Nephron progenitor cell (in vitro differentiated cells): ENCODE data around the gene HNRNPL.
"Not testable (repeated sequence)": the region's sequence is repeated elsewhere in the genome, so short reads cannot be mapped to it uniquely, and the experiment has no call there.

Source experiments
- DNase-seq: peaks from one replicate; pipeline ENCODE4 v3.0.0; 2021
- H3K27ac Mint-ChIP-seq: 2 replicates; pipeline ENCODE4 v1.8.0; 2021; ENCODE audit warnings: mild to moderate bottlenecking, moderate library complexity, mixed read lengths
- H3K27me3 Mint-ChIP-seq: 2 replicates; pipeline ENCODE4 v1.8.0; 2021; ENCODE audit warnings: mild to moderate bottlenecking, low read depth, mixed read lengths; ENCODE audit not compliant: poor library complexity
- H3K36me3 Mint-ChIP-seq: 2 replicates; pipeline ENCODE4 v1.8.0; 2021; ENCODE audit warnings: low read depth, mixed read lengths
- H3K4me1 Mint-ChIP-seq: 2 replicates; pipeline ENCODE4 v1.8.0; 2021; ENCODE audit warnings: mixed read lengths
- H3K4me3 Mint-ChIP-seq: 2 replicates; pipeline ENCODE4 v1.8.0; 2021; ENCODE audit warnings: mild to moderate bottlenecking, moderate library complexity, mixed read lengths
- H3K9me3 Mint-ChIP-seq: 2 replicates; pipeline ENCODE4 v1.8.0; 2021; ENCODE audit warnings: mild to moderate bottlenecking, moderate library complexity, mixed read lengths
- TF ChIP-seq, protein P1 (sequence below): fragments of 200-600 bp; sonication (generic); IDR thresholded peaks from 2 replicates; pipeline ENCODE4 v1.5.0; 2021; ENCODE audit warnings: antibody characterized with exemption

HNRNPL gene

DNA sequence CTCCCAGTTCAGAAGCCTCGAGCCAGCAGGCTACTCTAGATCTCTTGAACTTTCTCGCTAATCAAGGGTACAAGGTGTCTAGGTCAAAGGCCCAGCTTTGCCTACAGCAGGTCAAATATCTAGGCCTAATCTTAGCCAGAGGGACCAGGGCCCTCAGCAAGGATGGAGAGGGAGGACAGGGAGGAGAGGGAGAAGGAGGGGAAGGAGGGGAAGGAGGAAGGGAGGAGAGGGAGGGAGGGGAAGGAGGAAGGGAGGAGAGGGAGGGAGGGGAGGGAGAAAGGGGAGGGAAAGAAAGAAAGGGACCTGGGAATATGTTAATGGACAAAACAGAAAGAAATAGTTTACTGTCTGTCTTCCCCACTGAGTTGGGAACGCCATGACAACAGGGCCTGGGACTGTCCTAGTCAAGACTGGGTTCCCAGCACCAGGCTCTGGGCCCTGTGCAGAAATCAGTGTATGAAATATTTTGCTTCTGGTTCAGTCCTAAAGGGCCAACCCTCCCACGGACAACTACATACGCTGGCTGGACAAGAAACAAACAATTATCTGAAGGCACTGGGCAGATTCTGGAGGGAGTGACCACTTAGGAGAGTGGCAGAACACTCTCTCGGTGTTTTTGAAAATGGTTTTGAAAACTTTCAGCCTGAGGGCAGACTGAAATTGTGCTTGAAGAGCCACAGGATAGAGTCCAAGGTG is 22.8 kb downstream of the HNRNPL start:
- Mint-ChIP-seq H3K9me3 (peaks cover 11% of the 10 kb centered on the region), H3K27me3 (no peaks in the 10 kb centered on the region), H3K4me3 (no peak overlapping the region), H3K36me3 (peaks cover 61% of the 10 kb centered on the region), H3K4me1 (peaks cover 64% of the 10 kb centered on the region), H3K27ac (no peak overlapping the region)
- TF ChIP-seq, protein P1, sequence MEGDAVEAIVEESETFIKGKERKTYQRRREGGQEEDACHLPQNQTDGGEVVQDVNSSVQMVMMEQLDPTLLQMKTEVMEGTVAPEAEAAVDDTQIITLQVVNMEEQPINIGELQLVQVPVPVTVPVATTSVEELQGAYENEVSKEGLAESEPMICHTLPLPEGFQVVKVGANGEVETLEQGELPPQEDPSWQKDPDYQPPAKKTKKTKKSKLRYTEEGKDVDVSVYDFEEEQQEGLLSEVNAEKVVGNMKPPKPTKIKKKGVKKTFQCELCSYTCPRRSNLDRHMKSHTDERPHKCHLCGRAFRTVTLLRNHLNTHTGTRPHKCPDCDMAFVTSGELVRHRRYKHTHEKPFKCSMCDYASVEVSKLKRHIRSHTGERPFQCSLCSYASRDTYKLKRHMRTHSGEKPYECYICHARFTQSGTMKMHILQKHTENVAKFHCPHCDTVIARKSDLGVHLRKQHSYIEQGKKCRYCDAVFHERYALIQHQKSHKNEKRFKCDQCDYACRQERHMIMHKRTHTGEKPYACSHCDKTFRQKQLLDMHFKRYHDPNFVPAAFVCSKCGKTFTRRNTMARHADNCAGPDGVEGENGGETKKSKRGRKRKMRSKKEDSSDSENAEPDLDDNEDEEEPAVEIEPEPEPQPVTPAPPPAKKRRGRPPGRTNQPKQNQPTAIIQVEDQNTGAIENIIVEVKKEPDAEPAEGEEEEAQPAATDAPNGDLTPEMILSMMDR: no peak
- no peak for DNase-seq

DNA sequence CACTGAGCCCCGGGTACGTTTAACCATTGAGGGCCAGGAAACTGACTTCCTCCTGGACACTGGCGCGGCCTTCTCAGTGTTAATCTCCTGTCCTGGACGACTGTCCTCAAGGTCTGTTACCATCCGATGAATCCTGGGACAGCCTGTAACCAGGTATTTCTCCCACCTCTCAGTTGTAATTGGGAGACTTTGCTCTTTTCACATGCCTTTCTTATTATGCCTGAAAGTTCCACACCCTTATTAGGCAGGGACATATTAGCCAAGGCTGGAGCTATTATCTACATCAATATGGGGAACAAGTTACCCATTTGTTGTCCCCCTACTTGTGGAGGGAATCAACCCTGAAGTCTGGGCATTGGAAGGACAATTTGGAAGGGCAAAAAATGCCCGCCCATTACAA is 23.9 kb downstream of the HNRNPL start:
- peaks cover 56% of the 10 kb centered on the region for H3K4me1 Mint-ChIP-seq
- not testable (repeated sequence) for H3K27ac Mint-ChIP-seq, H3K4me3 Mint-ChIP-seq, DNase-seq, H3K27me3 Mint-ChIP-seq
- H3K36me3 Mint-ChIP-seq: peaks cover 61% of the 10 kb centered on the region
- peaks cover 12% of the 10 kb centered on the region for H3K9me3 Mint-ChIP-seq

DNA sequence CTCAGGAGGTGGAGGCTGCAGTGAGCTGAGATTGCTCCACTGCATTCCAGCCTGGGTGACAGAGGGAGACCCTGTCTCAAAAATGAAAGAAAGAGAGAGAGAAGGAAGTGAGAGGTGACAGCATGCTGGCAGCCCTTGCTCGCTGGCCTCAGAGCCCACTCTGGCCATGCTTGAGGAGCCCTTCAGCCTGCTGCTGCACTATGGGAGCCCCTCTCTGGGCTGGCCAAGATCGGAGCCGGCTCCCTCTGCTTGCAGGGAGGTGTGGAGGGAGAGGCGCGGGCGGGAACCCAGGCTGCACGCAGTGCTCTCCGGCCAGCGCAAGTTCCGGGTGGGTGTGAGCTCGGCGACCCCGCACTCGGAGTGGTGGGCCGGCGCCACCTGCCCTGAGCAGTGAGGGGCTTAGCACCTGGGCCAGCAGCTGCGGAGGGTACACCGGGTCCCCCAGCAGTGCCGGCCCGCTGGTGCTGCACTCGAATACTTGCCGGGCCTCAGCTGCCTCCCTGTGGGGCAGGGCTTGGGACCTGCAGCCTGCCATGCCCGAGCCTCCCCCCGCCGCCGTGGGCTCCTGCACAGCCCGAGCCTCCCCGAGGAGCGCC is 28.5 kb downstream of the HNRNPL start:
- Mint-ChIP-seq H3K36me3 (peaks cover 58% of the 10 kb centered on the region), H3K9me3 (peaks cover 16% of the 10 kb centered on the region), H3K4me1 (peaks cover 55% of the 10 kb centered on the region)
- H3K27ac Mint-ChIP-seq, DNase-seq, H3K27me3 Mint-ChIP-seq, H3K4me3 Mint-ChIP-seq: not testable (repeated sequence)

DNA sequence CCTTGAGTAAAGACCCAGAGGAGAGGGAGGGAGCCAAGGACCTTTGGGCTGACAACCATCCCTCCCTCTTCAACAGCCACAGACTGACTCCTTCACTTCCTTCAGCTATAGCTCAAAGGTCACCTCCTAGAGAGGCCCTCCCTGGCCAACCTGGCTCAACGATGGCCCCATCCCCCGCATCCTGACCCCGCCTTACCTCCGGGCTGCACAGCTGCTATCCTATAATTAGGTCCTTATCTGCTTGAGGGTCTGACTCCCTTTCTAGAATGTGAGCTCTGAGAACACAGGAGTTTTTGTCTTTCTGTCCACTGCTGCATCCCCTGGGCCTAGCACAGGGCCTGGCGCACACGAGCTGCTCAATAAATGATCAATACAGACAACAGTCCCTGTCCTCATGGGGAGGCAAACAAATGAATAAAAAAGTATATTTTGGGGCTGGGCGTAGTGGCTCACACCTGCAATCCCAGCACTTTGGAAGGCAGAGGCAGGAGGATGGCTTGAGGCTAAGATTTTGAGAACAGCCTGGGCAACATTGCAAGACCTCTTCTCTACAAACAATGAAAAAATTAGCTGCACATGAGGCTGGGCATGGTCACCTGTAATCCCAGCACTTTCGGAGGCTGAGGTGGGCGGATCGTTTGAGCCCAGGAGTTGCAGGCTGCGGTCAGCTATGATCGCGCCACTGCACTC is 30.4 kb downstream of the HNRNPL start:
- Mint-ChIP-seq H3K4me3 (peak overlapping the region; percentile 43), H3K4me1 (peaks cover 39% of the 10 kb centered on the region), H3K27me3 (no peaks in the 10 kb centered on the region), H3K9me3 (peaks cover 16% of the 10 kb centered on the region), H3K27ac (peak overlapping the region; percentile 97), H3K36me3 (peaks cover 62% of the 10 kb centered on the region)
- DNase-seq: no peak
- TF ChIP-seq, protein P1: no peak

DNA sequence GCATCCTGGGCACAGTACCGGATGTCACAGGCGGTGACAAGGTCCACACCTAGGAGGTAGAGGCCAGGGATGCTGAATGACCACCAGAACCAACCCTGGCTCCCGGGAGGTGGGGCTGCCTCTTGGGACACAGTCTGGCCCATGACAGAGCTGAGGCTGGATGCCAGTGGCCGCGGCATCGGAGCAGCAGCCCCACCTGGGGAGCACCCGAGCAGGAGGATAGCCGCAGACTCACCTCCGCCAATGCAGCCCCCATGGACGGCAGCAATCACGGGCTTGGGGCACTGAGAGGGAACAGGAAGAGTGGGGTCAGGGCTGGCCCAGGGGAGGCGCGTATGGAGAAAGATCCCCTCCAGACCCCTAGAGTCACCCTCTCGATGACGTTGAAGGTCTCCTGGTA is 32.7 kb downstream of the HNRNPL start:
- DNase-seq: no peak
- Mint-ChIP-seq H3K4me3 (no peak overlapping the region), H3K27me3 (no peaks in the 10 kb centered on the region), H3K27ac (no peak overlapping the region), H3K4me1 (peaks cover 28% of the 10 kb centered on the region), H3K9me3 (peaks cover 6% of the 10 kb centered on the region), H3K36me3 (peaks cover 44% of the 10 kb centered on the region)
- TF ChIP-seq, protein P1: no peak

DNA sequence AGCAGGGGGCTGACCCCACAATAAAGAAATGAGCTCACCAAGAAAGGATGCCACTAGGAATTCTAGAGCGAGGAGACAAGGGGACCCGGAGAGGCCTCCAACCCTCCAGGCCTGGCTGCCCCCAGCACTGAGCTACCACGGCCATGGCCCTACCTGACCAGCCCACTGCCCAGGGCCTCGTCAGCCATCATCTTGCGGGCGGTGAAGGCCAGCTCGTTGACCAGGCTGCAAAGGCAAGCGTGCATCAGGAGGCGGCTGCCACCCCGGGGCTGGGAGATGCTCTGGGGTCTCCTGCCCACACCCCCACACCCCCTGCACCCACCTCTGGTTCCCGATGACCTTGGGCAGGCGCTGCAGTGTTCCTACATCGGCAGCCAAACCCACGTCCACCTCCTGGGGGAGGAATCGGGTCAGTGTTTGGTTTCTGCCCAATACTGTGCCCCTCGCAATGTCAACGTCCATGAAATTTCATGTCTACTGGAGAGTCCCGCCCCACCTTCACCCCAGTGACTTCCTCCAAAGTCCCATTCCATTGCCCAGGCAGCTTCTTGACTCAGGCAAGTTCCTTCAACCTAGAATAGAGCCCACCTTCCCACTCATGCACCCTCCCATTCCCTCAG is 33.5 kb downstream of the HNRNPL start:
- H3K4me1 Mint-ChIP-seq: peaks cover 29% of the 10 kb centered on the region
- no peak for DNase-seq
- H3K27me3 Mint-ChIP-seq: no peaks in the 10 kb centered on the region
- H3K4me3 Mint-ChIP-seq: no peak overlapping the region
- H3K27ac Mint-ChIP-seq: no peak overlapping the region
- H3K9me3 Mint-ChIP-seq: peaks cover 6% of the 10 kb centered on the region
- H3K36me3 Mint-ChIP-seq: peaks cover 39% of the 10 kb centered on the region
- TF ChIP-seq, protein P1: no peak
